ENCODE data around the gene PNPLA6.

DNA sequence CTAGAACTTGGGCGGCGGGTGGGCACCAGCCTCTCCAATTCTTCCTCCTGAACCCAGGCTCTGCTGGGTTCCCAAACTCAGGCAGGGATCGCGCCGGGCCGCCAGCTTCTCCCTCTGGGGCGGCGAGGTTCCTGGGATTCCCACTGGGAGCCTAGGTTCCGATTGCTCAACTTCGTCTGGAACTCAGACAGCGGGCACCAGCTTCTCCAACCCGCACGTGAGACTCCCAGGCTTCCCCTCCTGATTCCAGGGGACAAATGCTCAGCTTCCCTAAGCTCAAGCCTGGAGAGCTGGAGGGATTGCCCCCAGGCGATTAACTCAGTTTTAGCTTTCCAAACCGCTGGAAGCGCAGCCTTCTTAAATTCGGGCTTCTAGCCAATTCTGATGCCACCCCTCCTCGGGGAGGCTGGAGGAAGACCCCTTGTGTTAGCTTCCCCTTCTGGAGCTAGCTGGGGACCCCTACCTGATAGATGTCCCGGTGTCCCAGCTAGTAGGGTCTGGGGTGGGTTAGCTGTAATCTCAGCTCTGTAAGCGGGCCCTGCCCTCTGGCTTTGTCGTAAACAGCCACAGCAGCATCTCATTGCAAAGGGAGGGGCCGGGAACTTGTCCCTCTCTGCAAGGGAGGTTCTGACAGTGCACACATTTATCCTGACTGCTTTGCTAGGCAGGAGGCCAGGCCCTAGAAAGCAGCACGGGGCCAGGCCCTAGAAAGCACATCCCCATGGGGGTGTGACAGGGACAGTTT lies 12.4 kb upstream of the PNPLA6 start:
- TF ChIP-seq CTCF (conservative IDR thresholded peaks at IDR 0.05) (no peak), EZH2 (IDR thresholded peaks at IDR 0.05; ENCODE audit: low read depth) (no peak)

All from PC-9 (cell line).